ENCODE results near the gene ELMOD2.

The ELMOD2 gene

GRCh38 chr4:140584439-140584838, 60.5 kb downstream of the ELMOD2 start:
- no peak for DNase-seq

GRCh38 chr4:140595065-140595464, 71.1 kb downstream of the ELMOD2 start:
- DNase-seq, result peak in 1 of 2 experiments; percentile 14

- no peak for DNase-seq
Measured at GRCh38 chr4:140600408-140600807, 76.4 kb downstream of the ELMOD2 start.

GRCh38 chr4:140602714-140603113, 78.7 kb downstream of the ELMOD2 start:
- DNase-seq, result no peak

GRCh38 chr4:140603286-140603685, 79.3 kb downstream of the ELMOD2 start:
- no peak for DNase-seq

Measured in Kasumi-1 (cell line).